Tibial nerve (tissue), 3 donors: Measurements from ENCODE around the gene DUSP14.

Experiments used
- POLR2A ChIP-seq, 2 donors: fragments of 450-650 bp; IDR thresholded peaks; one replicate each; pipeline ENCODE4 v1.6.1; 2017; ENCODE audit warnings: antibody characterized with exemption in 2 of 2, mild to moderate bottlenecking in 2 of 2, moderate library complexity in 2 of 2
- TF ChIP-seq, protein P1 (sequence below), 5 experiments: fragments of 200-600 bp in 3 of 5; fragments of 450-650 bp in 2 of 5; sonication (generic) in 3 of 5; IDR thresholded peaks; one replicate each; pipeline ENCODE4 v1.5.1; 2016 to 2019; ENCODE audit warnings: antibody characterized with exemption in 5 of 5, mild to moderate bottlenecking in 3 of 5, moderate library complexity in 2 of 5

DNA sequence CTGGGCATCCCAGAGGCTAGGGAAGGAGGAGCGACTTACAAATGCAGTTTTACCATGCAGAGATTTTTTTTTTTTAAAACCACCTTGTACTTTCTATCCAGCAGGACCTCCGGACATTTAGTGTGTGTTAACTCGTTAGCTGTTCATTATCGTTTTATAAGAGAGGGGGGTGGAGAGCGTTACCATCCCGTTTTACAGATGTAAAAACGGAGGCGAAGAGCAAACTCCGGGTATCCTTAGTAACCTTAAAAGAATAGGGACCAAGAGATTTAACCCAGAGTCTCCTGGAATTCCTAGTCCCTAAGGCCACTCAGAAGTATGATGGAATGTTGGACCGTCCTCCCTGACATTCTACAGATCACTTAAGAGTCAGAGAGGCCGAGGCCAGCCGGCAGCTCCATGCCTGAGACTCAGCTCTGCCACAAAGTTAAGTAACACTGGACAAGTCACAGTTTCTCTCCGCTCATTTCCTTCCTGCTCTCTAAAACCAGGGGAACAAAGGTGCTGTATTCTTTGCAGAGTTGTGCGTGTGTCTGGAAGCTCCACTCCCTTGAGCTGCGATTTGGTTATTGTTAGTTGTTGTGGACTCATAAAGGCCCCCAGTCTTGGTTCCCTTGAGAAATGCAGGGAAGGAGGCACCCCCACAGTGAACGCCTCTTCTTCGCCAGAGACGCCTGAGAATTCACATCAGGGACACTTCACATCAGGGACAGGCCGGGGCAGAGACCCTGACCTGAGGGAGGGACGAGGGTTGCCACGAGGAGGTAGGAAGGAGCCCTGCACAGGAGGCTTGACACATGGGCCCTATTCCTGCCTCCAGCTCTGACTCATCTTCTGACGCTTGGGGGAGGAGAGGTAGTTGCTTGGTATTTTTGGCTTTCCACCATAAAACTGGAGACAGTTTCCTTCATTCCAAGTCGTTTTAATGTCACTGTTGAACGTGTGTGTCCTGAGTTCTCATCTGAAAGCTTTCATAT is 1.2 kb downstream of the DUSP14 start:
- TF ChIP-seq, protein P1, sequence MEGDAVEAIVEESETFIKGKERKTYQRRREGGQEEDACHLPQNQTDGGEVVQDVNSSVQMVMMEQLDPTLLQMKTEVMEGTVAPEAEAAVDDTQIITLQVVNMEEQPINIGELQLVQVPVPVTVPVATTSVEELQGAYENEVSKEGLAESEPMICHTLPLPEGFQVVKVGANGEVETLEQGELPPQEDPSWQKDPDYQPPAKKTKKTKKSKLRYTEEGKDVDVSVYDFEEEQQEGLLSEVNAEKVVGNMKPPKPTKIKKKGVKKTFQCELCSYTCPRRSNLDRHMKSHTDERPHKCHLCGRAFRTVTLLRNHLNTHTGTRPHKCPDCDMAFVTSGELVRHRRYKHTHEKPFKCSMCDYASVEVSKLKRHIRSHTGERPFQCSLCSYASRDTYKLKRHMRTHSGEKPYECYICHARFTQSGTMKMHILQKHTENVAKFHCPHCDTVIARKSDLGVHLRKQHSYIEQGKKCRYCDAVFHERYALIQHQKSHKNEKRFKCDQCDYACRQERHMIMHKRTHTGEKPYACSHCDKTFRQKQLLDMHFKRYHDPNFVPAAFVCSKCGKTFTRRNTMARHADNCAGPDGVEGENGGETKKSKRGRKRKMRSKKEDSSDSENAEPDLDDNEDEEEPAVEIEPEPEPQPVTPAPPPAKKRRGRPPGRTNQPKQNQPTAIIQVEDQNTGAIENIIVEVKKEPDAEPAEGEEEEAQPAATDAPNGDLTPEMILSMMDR (IDR thresholded peaks at IDR 0.05): no peak
- no peak for TF ChIP-seq POLR2A (IDR thresholded peaks at IDR 0.05)
